Umbilical cord (tissue), 2 donors: Measurements from ENCODE around the gene GUCY2D. TPM values are rescaled to one million over a fixed set of nuclear protein-coding genes. Genes with fewer than 3 reads are reported as not detected.
"Not testable (repeated sequence)": the region's sequence is repeated elsewhere in the genome, so short reads cannot be mapped to it uniquely, and the experiment has no call there.

Source experiments
- DNase-seq: peaks from one replicate; pipeline ENCODE4 v3.0.0-alpha.2; 2015; ENCODE audit warnings: low spot score
- total RNA-seq: library from RNA; depleted of rRNA; stranded (reverse); fragments of >200 nt; gene quantifications from one replicate; pipeline ENCODE4 v1.2.3, GENCODE V29; 2014; ENCODE audit warnings: low replicate concordance; ENCODE audit not compliant: insufficient read depth

The GUCY2D gene
- total RNA-seq, 1 donor from 2014 or later = 0.72 TPM

DNA sequence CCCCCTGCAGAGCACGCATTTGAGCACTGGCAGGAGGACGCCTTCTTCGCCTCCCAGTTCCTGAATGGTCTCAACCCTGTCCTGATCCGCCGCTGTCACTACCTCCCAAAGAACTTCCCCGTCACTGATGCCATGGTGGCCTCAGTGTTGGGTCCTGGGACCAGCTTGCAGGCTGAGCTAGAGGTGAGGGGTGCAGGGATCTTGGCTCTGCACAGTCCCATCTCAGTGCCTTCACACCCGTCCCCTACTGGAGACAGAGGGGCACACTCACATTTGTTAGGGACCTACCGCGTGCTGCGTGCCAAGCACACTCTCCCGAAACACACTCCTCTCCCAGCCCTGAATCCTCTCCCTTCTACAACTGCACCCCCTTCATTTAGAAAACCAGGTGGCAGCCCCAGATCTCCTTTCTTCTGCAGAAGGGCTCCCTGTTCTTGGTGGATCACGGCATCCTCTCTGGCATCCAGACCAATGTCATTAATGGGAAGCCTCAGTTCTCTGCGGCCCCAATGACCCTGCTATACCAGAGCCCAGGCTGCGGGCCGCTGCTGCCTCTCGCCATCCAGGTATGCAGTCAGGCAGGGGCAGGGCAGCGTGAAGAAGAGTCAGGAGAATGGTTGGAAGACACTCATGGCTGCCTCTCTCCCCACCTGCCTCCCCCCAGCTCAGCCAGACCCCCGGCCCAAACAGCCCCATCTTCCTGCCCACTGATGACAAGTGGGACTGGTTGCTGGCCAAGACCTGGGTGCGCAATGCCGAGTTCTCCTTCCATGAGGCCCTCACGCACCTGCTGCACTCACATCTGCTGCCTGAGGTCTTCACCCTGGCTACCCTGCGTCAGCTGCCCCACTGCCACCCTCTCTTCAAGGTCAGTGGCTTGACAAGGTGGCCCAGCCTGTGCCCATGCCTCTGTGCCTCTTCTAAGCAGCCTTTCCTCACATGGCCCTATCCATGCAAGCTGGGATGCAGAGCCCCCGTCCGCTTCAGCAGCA is 42.7 kb downstream of the GUCY2D start:
- no peak for DNase-seq

DNA sequence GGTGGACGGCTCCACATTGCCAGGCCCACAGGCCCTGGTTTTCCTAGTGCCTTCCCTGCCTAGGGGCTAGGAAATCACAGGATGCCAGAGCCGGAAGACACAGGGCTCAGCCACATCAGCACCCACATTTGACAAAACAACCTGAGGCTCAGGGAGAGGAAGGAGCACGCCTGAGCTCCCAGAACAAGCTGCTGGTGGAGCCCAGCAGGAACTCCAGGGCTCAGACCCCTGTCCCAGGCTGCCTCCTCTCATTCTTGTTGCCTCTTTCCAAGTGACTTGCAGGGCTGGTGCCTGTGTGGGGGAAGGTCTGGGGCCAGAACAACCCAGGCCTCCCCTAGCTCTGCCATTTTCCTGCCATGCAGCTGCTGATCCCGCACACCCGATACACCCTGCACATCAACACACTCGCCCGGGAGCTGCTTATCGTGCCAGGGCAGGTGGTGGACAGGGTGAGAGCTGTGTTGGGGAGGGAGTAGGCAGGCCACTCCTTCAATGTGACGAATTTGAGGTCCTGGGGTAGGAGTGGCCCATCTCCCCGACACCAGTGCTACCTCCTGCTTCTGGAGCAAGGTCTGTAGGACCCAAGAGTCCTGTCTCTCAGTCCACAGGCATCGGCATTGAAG is 44.0 kb downstream of the GUCY2D start:
- DNase-seq = no peak

- DNase-seq = no peak
Observed at GRCh38 chr17:8046929-8047768, 44.7 kb downstream of the GUCY2D start.

DNA sequence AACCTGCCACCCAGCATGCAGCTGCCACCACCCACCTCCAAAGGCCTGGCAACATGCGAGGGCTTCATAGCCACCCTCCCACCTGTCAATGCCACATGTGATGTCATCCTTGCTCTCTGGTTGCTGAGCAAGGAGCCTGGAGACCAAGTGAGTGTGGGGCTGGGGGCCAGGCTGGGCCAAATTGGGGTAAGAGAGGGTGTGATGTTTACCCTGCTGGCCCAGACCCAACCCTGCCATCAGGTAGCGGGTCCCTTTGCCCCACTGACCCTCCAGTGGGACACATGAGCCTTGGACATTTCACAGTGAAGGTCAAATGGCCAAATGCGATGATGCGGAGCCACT is 45.3 kb downstream of the GUCY2D start:
- no peak for DNase-seq

DNA sequence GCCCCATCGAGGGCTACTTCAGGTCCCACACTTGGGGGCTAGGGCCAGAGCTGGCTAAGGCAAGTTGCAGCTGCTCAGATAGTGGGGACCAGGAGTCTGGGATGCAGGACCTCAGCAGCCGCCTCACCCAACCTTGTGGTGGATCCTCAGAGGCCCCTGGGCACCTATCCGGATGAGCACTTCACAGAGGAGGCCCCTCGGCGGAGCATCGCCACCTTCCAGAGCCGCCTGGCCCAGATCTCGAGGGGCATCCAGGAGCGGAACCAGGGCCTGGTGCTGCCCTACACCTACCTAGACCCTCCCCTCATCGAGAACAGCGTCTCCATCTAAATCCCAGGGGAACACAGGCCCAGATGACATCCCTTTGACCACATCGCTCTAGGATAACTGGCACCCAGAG is 45.8 kb downstream of the GUCY2D start:
- DNase-seq = no peak

DNA sequence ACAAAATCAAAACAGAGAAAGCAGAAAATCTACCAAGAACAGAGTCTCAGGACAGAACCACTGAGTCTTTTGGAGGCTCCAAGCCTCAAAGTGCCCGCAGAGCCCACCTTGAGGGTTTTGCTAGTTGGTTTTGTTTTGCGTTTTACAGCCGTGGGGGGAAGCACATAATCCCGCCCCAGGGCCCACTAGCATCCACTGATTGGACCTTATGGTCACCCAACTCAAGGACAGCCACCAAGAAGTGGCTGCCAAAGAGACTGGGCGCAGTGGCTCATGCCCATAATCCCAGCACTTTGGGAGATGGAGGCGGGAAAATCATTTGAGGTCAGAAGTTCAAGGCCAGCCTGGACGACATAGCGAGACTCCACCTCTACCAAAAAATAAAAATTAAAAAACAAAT is 46.3 kb downstream of the GUCY2D start:
- DNase-seq = no peak

DNA sequence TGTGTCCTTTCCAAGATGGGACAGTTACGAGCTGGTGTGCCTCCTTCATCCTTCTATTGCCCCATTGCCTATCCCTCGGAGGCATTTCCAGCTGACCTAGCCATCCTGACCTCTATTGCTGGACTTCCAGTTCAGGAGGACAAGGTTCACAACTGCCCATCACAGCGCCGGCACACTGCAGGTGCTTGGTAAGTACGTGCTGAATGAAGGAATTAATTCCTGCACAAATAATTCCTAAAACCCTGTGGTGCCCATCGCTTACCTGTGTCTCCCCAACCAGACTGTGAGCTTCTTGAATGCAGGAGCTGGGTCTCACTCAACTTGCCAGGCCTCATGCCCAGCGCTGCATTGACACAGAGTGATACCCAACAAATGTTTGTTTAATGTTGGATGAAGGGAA is 49.4 kb downstream of the GUCY2D start:
- DNase-seq = no peak

- no peak for DNase-seq
Observed at GRCh38 chr17:8052256-8053252, 50.1 kb downstream of the GUCY2D start.

- DNase-seq = no peak
Observed at GRCh38 chr17:8053600-8053999, 51.2 kb downstream of the GUCY2D start.

GRCh38 chr17:8055851-8056231 is 53.4 kb downstream of the GUCY2D start:
- no peak for DNase-seq

GRCh38 chr17:8056232-8056975 is 54.0 kb downstream of the GUCY2D start:
- DNase-seq = peak; percentile 59

DNA sequence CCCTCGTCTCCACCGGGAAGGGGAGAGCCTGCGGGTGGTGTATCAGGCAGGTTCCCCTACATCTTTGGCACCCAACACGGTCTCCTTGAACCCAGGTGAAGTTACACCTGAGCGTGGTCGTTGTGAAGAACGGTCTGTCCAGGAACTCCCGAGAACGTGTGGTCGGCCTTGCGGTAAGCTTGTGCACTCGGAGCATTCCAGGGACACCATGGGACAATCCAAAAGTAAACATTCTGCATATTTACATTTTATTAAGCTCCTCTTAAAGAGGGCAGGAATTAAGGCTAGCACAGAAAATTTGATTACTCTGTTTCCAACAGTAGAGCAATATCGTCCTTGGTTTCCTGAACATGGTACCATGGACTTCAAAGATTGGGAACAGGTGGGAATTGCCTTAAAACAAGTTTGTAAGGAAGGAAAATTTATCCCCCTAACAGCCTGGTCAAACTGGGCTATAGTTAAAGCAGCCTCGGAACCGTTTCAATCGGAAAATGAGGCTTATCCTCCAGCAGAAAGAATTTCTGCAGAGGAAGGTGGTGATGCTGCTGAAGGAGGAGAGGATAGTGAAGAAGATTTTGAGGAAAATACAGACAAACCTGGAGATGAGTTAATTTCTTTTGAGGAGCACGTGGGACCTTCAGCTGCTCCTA is 54.7 kb downstream of the GUCY2D start:
- no peak for DNase-seq

DNA sequence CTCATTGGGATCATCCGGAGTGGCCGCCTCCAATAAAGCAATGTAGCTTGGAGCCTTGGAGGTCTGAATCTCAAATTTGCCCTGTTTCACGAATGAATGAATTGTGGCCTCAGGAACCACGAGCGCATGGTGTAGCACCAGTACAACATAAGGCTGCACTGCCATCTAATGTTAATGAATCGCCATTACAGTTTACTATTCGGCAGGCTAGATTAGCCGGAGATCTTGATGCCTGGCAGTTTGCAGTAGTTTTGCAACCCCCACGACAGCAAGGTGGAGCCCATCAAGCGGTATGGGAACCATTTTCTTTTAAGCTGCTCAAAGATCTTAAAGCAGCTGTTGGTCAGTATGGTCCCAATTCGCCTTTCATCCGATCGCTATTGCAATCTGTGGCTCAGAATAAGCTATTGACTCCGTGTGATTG is 55.3 kb downstream of the GUCY2D start:
- DNase-seq = peak; percentile 78

DNA sequence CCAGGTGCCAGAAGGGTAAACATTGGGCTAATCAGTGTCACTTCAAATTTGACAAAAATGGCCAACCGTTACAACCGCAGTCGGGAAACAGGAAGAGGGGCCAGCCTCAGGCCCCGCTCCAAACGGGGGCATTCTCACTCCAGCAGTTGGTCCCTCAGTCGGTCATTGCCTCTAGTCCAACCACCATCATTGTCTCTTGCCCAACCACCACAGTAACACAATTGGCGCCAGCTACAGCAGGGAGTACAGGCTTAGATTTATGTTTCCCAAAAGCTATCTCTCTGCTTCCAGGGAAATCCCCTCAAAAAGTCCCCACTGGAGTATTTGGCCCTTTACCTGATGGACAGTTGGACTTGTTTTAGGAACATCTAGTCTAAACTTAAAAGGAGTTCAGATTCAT is 56.7 kb downstream of the GUCY2D start:
- DNase-seq = no peak

DNA sequence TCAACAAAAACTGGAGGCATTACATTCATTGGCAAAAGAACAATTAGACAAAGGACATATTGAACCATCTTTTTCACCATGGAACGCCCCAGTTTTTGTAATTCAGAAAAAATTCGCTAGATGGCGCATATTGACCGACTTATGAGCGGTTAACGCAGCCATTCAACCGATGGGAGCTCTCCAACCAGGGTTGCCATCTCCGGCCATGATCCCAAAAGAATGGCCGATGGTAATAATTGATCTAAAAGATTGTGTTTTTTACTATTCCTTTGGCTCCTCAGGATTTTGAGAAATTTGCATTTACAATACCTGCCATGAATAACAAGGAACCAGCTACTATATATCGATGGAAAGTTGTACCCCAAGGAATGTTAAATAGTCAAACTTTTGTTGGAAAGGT is 57.9 kb downstream of the GUCY2D start:
- DNase-seq = peak; percentile 78

GRCh38 chr17:8061851-8062250 is 59.4 kb downstream of the GUCY2D start:
- DNase-seq = not testable (repeated sequence)

GRCh38 chr17:8062435-8062806 is 60.0 kb downstream of the GUCY2D start:
- DNase-seq = peak; percentile 58

DNA sequence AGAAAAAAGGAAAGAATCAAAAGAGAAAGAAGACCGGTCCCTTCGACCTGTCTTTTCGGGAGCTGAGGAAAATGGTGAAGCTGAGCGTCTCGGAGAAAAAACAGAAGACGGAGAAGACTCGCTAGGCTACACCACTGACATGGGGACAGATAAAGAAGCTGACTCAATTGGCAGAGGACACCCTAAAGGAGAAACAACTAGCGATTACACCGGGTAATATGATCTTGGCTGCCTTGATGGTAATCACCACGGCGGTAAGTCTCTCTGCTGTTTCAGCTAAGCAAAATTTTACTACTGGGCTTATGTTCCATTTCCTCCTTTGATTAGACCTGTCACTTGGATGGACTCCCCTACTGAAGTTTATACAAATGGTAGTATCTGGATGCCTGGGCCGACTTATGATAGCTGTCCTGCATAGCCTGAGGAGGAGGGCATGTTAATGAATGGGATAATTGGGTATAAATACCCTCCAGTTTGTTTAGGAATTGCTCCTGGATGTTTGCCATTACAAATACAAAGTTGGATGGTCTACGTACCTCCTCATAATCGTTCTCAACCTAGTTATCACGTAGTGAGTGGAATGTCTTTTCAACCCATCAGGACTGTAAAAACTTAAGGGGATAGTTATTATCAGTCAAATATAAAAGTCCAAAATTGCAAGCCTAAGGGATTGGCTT is 60.5 kb downstream of the GUCY2D start:
- no peak for DNase-seq
